Spleen (tissue), 11 donors: Measurements from ENCODE around the gene TCF7L1. TPM values are rescaled to one million over a fixed set of nuclear protein-coding genes. Genes with fewer than 3 reads are reported as not detected.

Experiments used
- DNase-seq: peaks from one replicate; pipeline ENCODE4 v3.0.0-alpha.2; 2020
- H3K27ac ChIP-seq, 8 donors: fragments of 200-600 bp; sonication (generic) in 7 of 8; 1 replicate in 4 of 8; 2 replicates in 4 of 8; pipeline versions ENCODE4 v1.5.0 to v1.8.0; 2016 to 2021; ENCODE audit warnings: inconsistent platforms in 4 of 8, mild to moderate bottlenecking in 4 of 8, moderate library complexity in 1 of 8
- H3K27me3 ChIP-seq, 7 donors: fragments of 200-600 bp; sonication (generic) in 6 of 7; replicated peaks in 1 of 7; 1 replicate in 4 of 7; 2 replicates in 3 of 7; pipeline versions ENCODE4 v1.5.0 to v1.8.0; 2016 to 2021; ENCODE audit warnings: inconsistent platforms in 3 of 7, mild to moderate bottlenecking in 1 of 7
- H3K36me3 ChIP-seq, 6 donors: fragments of 200-600 bp; sonication (generic) in 5 of 6; 1 replicate in 4 of 6; 2 replicates in 2 of 6; pipeline versions ENCODE4 v1.5.0 to v1.8.0; 2016 to 2021; ENCODE audit warnings: inconsistent platforms in 2 of 6
- H3K4me1 ChIP-seq, 6 donors: fragments of 200-600 bp; sonication (generic) in 5 of 6; 1 replicate in 3 of 6; 2 replicates in 3 of 6; pipeline versions ENCODE4 v1.5.0 to v1.8.0; 2016 to 2021; ENCODE audit warnings: inconsistent platforms in 3 of 6
- H3K4me3 ChIP-seq, 8 donors: fragments of 200-600 bp; sonication (generic) in 7 of 8; 1 replicate in 4 of 8; 2 replicates in 4 of 8; pipeline versions ENCODE4 v1.5.0 to v1.8.0; 2016 to 2021; ENCODE audit warnings: inconsistent platforms in 4 of 8, mild to moderate bottlenecking in 4 of 8, moderate library complexity in 2 of 8
- H3K9me3 ChIP-seq, 8 donors: fragments of 200-600 bp; sonication (generic) in 7 of 8; 1 replicate in 4 of 8; 2 replicates in 4 of 8; pipeline versions ENCODE4 v1.5.0 to v1.8.0; 2016 to 2021; ENCODE audit warnings: inconsistent platforms in 4 of 8
- CTCF ChIP-seq, 11 experiments: fragments of 200-600 bp in 7 of 11; fragments of 450-650 bp in 4 of 11; sonication (generic) in 4 of 11; IDR thresholded peaks in 8 of 11; conservative IDR thresholded peaks in 3 of 11; 1 replicate in 7 of 11; 2 replicates in 4 of 11; pipeline versions ENCODE4 v1.4.0 to v1.8.0; 2016 to 2021; ENCODE audit warnings: antibody characterized with exemption in 11 of 11, inconsistent platforms in 4 of 11, mild to moderate bottlenecking in 1 of 11
- POLR2A ChIP-seq, 3 donors: fragments of 450-650 bp; IDR thresholded peaks; one replicate each; pipeline ENCODE4 v1.5.1; 2017; ENCODE audit warnings: antibody characterized with exemption in 3 of 3, mild to moderate bottlenecking in 1 of 3
- POLR2AphosphoS5 ChIP-seq, 3 donors: sonication (generic); formaldehyde crosslinking; IDR thresholded peaks; one replicate each; pipeline ENCODE4 v1.5.1; 2017; ENCODE audit warnings: antibody characterized with exemption in 3 of 3
- WGBS, 5 donors: extraction: QIAGEN DNeasy Blood & Tissue Kit in 3 of 5; methylation state at CpG; one replicate each; pipeline versions ENCODE4 v1.1.5 to v1.1.7; 2013 to 2018; 5-methylcytosine and 5-hydroxymethylcytosine counted together
- intact Hi-C: fragments of 100-400 bp; cut with DNase I; formaldehyde crosslinking; loops from one replicate; pipeline ENCODE4 v1.15.0; 2023; ENCODE audit warnings: low total_unique reads
- polyA plus RNA-seq, 3 donors: library from polyadenylated mRNA; stranded (reverse); fragments of 200-250 nt; gene quantifications; one replicate each; pipeline ENCODE4 v1.2.1, GENCODE V29; 2013
- total RNA-seq, 7 donors: library from RNA; depleted of rRNA in 3 of 7; stranded (reverse); fragments of >200 nt in 3 of 7; fragmentation: NEBNext Ultra II Directional in 4 of 7; extraction: Animal tissue kit (Norgen Biotek cat#: 25700) in 4 of 7; gene quantifications; one replicate each; pipeline versions ENCODE4 v1.1.0 to v1.2.1, GENCODE V29; 2016 to 2021
- donor health status: healthy with polysubstance abuse.
- donor health status: DM: no; HTN: no; CAD: no; lungs with moderate emphysema.
- donor health status: DM: no; HTN: no; CAD: no.
- donor health status: Bipolar disorder and iron deficiency.
- donor health status: healthy.
- donor health status: DM: no; HTN: no; CAD: no.
- donor health status: DM: yes; HTN: yes; CAD: no.

Gene TCF7L1
- total and polyA plus RNA-seq, 10 donors = 2.0 to 15.8 (median 6.4) TPM

GRCh38 chr2:85137156-85137555 is 4.0 kb downstream of the TCF7L1 start:
- 56 to 86% (median 60%) methylated on average over 1 of the region's 1 CpG for WGBS, 5 donors
- no peak for DNase-seq
- Histone ChIP-seq H3K27me3 (peaks cover 2 to 70% (median 25%) of the 10 kb centered on the region in 7 donors), H3K9me3 (no peaks in the 10 kb centered on the region), H3K4me1 (peaks cover 6 to 54% (median 40%) of the 10 kb centered on the region in 6 donors), H3K4me3 (no peak overlapping the region), H3K27ac (no peak overlapping the region), H3K36me3 (peaks cover 0 to 3% (median 0%) of the 10 kb centered on the region in 6 donors)
- intact Hi-C loops = no loop called here
- TF ChIP-seq POLR2AphosphoS5 (IDR thresholded peaks at IDR 0.05) = no peak
- TF ChIP-seq CTCF (IDR thresholded peaks at IDR 0.05 in 8 of 11, conservative IDR thresholded peaks at IDR 0.05 in 3 of 11) = no peak
- no peak for TF ChIP-seq POLR2A (IDR thresholded peaks at IDR 0.05)

GRCh38 chr2:85143463-85144082 is 10.4 kb downstream of the TCF7L1 start:
- Histone ChIP-seq H3K27me3 (peaks cover 0 to 32% (median 0%) of the 10 kb centered on the region in 7 donors), H3K4me3 (no peak overlapping the region), H3K27ac (no peak overlapping the region), H3K4me1 (no peaks in the 10 kb centered on the region), H3K9me3 (no peaks in the 10 kb centered on the region), H3K36me3 (peaks cover 0 to 3% (median 0%) of the 10 kb centered on the region in 6 donors)
- no peak for DNase-seq
- intact Hi-C loops = no loop called here
- TF ChIP-seq POLR2AphosphoS5 (IDR thresholded peaks at IDR 0.05) = no peak
- no peak for TF ChIP-seq CTCF (IDR thresholded peaks at IDR 0.05 in 8 of 11, conservative IDR thresholded peaks at IDR 0.05 in 3 of 11)
- TF ChIP-seq POLR2A (IDR thresholded peaks at IDR 0.05) = no peak
- 85 to 91% (median 87%) methylated on average over 8 of the region's 8 CpGs for WGBS, 5 donors

- intact Hi-C loops = no loop called here
- no peak for DNase-seq
- H3K36me3 ChIP-seq = peaks cover 0 to 3% (median 0%) of the 10 kb centered on the region in 6 donors
- TF ChIP-seq CTCF (IDR thresholded peaks at IDR 0.05 in 8 of 11, conservative IDR thresholded peaks at IDR 0.05 in 3 of 11) (no peak), POLR2A (IDR thresholded peaks at IDR 0.05) (no peak), POLR2AphosphoS5 (IDR thresholded peaks at IDR 0.05) (no peak)
- no peak overlapping the region for H3K27ac ChIP-seq
- H3K27me3 ChIP-seq = peaks cover 0 to 18% (median 0%) of the 10 kb centered on the region in 7 donors
- no peaks in the 10 kb centered on the region for H3K4me1 ChIP-seq
- no peak overlapping the region for H3K4me3 ChIP-seq
- H3K9me3 ChIP-seq = no peaks in the 10 kb centered on the region
- 85 to 92% (median 88%) methylated on average over 4 of the region's 4 CpGs for WGBS, 5 donors
These were observed 12.1 kb downstream of the TCF7L1 start for GRCh38 chr2:85145116-85145820.

- TF ChIP-seq POLR2A (IDR thresholded peaks at IDR 0.05) (no peak), POLR2AphosphoS5 (IDR thresholded peaks at IDR 0.05) (no peak), CTCF (IDR thresholded peaks at IDR 0.05 in 8 of 11, conservative IDR thresholded peaks at IDR 0.05 in 3 of 11) (no peak)
- no peak for DNase-seq
- intact Hi-C loops = no loop called here
- H3K9me3 ChIP-seq = no peaks in the 10 kb centered on the region
- H3K27ac ChIP-seq = no peak overlapping the region
- no peaks in the 10 kb centered on the region for H3K36me3 ChIP-seq
- no peak overlapping the region for H3K4me3 ChIP-seq
- peaks cover 0 to 5% (median 0%) of the 10 kb centered on the region in 6 donors for H3K4me1 ChIP-seq
- WGBS, 5 donors = 48 to 82% (median 65%) methylated on average over 2 of the region's 2 CpGs
- peaks cover 0 to 3% (median 0%) of the 10 kb centered on the region in 7 donors for H3K27me3 ChIP-seq
These were observed 15.0 kb downstream of the TCF7L1 start for GRCh38 chr2:85148190-85148589.
